ENCODE measurements around the gene NXNL2.

NXNL2 gene

DNA sequence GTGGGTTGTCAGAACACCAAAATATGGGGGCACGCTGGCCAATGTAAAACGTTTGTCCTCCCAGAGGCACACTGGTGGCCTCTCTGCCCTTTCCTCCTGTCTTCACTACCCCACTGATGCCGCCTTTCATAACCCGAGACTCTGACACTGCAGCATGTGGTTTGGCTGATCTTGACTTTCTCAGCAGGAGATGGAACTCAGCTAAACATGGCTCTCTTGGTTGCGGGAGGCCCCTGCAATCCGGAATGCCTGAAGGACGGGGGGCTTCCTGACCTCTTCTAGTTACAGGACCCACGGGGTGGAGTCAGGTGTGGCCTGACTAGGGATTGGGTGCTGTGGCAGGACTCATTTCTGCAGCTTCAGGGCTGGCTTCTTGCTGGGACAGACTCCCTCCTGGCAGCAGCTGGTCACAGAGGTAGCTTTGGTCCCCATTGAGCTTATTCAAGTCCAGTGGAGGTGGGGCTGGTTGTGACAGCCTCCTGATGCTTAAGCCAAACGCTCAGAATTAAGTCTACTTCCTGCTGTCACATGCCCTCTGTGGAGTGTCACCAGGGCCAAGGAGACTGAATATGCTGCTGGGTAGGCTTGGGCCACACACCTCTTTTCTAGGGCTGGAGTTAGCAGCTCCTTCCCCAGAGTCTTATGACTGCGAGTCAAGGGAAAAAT is 44.2 kb downstream of the NXNL2 start:
- DNase-seq = no peak

DNA sequence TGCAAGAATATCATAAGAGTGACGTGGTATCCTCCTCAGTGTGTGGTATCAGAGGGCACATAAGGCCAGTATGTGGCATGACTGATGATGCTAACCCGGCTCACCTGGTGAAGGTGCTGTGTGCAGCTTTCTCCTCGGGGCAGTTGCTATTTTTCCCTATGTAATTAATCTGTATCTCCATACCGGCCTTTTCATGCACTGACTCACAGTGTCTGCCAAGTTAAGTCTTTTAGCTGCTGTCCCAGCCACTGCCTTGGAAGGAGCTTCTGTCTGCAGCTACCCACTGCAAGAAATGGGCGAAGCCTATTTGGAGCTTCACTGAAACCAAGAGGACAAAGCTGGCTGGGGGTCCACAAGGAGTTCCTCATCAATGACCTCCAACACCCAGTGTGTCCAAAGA is 46.0 kb downstream of the NXNL2 start:
- DNase-seq = no peak

- DNase-seq = no peak
Measured at GRCh38 chr9:88583901-88584596, 49.1 kb downstream of the NXNL2 start.

GRCh38 chr9:88585426-88585825 is 50.4 kb downstream of the NXNL2 start:
- no peak for DNase-seq

- DNase-seq = no peak
Measured at GRCh38 chr9:88586452-88586851, 51.5 kb downstream of the NXNL2 start.

DNA sequence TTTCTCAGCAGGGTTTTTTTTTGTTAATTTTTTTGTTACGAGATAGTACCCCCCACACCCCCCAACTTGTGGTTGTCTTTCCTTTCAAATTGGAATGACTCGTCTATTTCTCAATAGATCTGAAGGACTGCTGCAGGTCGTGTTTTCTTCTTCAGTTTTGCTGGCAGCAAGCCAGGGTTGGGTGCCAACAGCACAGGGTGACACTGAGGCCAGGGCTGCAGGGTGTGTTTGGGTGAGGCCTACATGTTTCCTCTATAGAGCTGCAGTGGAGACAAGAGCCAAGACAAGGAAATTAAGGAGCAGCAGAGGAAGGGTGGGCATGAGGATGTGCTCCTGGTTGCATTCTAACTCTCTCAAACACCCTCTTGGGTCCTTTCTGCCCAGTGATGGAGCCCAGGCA is 52.2 kb downstream of the NXNL2 start:
- DNase-seq = no peak

DNA sequence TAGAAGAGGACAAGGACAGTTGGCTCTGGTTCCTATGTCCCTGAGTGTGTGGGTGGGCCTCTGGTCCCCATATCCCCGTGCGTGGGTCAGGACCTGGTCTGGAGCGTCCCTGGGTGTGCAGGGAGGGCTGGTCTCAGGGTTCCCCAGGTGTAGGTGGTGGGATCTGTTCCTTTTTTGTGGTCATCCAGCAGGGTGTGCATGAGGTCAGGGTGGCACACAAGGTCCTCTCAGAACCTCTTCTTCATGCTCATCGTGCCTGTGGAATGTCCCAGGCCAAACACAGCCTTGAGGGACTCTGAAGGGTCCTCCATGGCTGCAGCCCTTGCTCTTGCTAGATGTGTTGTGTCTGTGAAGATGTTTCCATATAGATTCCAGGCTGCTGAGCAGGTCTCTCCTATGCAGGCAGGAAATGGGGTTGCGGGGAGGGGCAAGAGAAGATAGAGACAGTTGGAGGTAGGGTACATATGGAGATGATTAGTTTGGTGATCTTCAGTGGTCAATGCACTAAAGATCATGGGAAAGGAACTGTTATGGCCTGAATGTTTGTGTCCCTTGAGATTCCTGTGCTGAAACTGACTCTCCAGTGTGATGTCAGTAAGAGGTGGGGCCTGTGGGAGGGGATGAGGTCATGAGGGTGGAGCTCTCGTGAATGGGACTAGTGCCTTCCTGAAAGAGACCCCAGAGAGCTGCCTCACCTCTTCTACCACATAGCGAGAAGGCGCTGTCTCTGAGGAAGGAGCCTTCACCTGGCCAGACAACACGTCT is 53.1 kb downstream of the NXNL2 start:
- DNase-seq = no peak

DNA sequence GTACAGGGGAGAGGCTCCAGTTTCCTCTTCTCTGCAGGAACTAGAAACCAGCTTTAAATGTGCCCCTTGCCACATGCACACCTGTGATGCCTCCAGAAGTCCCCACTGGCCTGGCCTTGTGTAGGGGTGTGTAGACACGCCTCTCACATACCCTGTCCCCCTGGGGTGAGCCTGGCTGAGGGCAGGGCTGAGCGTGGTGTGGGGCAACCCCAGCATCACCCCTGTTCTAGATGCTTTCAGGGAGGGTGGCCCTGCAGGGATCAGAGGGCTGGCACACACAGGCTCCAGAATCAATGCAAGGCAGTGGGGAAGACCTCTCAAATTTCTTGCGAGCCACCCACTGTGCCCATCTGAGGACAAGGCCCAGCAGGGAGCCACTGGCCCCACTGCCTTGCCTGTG is 54.7 kb downstream of the NXNL2 start:
- DNase-seq = no peak

DNA sequence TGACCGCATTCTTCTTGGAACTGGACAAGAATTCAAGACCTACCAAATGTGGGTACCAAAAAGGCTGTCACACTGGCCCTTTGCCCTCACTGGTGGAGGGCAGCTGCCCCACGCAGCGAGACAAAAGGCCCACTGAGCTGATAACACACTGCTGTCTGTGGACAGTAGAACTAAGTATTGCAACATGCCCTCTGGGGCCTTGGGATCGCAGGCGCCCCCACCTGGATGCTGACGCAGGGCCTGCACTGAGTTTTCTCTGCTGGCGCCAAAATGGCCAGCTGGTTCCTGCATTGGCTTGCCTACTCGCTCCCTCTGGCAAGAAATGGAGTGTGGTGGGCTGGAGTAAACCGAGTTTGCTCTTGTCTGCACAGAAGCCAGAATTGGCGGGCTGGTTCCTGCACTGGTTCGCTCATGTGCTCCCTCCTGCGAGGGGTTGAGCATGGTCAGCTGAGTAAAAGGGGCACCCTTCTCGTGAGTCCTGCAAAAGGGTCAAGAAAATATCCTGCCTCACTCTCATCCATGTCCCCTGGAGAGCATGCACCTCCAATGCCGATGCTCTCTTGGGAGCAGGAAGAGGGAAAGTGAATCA is 55.7 kb downstream of the NXNL2 start:
- no peak for DNase-seq

DNA sequence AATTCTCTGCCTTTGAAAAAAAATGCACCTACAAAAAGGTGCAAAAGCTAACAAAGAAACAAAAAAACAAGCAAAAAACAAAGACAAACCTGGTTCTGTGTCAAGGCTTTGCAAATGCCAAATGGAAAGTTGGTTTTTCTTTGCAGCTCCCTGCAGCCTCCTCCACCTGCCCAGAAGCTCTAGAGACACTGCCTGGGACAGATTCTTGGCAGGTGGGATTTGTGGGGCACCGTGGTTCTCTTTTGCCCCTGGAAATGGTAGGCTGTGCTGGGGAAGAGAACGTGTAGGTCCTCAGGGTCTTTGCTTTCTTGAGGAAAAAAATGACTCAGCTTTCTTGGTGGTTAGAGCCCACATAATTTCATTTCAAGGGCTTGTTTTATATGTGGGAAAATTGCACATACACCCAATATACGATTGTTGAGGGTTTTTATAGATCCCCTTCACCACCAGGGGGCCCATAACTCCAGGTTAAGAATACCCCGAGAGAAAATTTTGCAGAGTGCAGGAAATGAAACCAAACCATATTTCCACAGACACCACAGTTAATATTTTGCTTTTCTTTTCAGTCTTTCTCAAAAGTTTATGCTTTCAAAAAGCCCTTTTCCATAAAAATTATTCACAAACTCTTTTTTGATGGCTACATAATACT is 58.7 kb downstream of the NXNL2 start:
- DNase-seq = no peak
